ACC112 (cell line): ENCODE results near the gene AGPAT1.
A peak's percentile ranks its signal among the peaks of the same experiment; 100 is the strongest.

ENCODE experiments used
- H2AFZ ChIP-seq: fragments of 200-600 bp; sonication (generic); one replicate; pipeline ENCODE4 v1.6.0; 2017; ENCODE audit warnings: antibody characterized with exemption, low read length; ENCODE audit not compliant: unreplicated experiment
- H3K27ac ChIP-seq: fragments of 200-600 bp; sonication (generic); 2 replicates; pipeline ENCODE4 v1.5.1; 2014; ENCODE audit warnings: low read depth, mild to moderate bottlenecking, antibody characterized with exemption, low read length, moderate library complexity
- H3K27me3 ChIP-seq: fragments of 200-600 bp; sonication (generic); 2 replicates; pipeline ENCODE4 v1.6.1; 2014; ENCODE audit warnings: mild to moderate bottlenecking, antibody characterized with exemption, low read length, moderate library complexity, mixed read lengths; ENCODE audit not compliant: insufficient read depth
- H3K36me3 ChIP-seq: fragments of 200-600 bp; sonication (generic); 2 replicates; pipeline ENCODE4 v1.6.1; 2016; ENCODE audit warnings: mild to moderate bottlenecking, antibody characterized with exemption, low read length, moderate library complexity, mixed read lengths; ENCODE audit not compliant: insufficient read depth
- H3K4me1 ChIP-seq: fragments of 200-600 bp; sonication (generic); one replicate; pipeline ENCODE4 v1.6.1; 2016; ENCODE audit warnings: low read length, mixed read lengths; ENCODE audit not compliant: insufficient read depth, unreplicated experiment, control insufficient read depth
- H3K4me3 ChIP-seq: fragments of 200-600 bp; sonication (generic); 2 replicates; pipeline ENCODE4 v1.5.1; 2014; ENCODE audit warnings: mild to moderate bottlenecking, low read depth, low read length
- H3K79me2 ChIP-seq: fragments of 200-600 bp; sonication (generic); one replicate; pipeline ENCODE4 v1.6.0; 2016; ENCODE audit warnings: low read length; ENCODE audit not compliant: control insufficient read depth, unreplicated experiment, insufficient read depth

Gene AGPAT1

GRCh38 chr6:32184084-32184640 is 8.3 kb upstream of the AGPAT1 start, which contains the start of gene AGER:
Gene AGER (minus strand): TSS chr6:32184253. CDS start chr6:32184222, 31 bp downstream.
- Histone ChIP-seq H3K27me3 (no peaks in the 10 kb centered on the region), H3K4me1 (peaks cover 11% of the 10 kb centered on the region), H3K36me3 (peaks cover 4% of the 10 kb centered on the region; the same call in 1 of the 2 replicates), H3K27ac (peak within 1 kb of the TSS; percentile 64; the same call in 1 of the 2 replicates), H3K79me2 (peaks cover 18% of the 10 kb centered on the region), H3K4me3 (no peak within 1 kb of the TSS), H2AFZ (no peak within 1 kb of the TSS)

GRCh38 chr6:32183483-32184083 is 7.7 kb upstream of the AGPAT1 start:
- peaks cover 11% of the 10 kb centered on the region for H3K4me1 ChIP-seq
- H2AFZ ChIP-seq: no peak overlapping the region
- H3K27ac ChIP-seq: no peak overlapping the region
- H3K79me2 ChIP-seq: peaks cover 18% of the 10 kb centered on the region
- H3K36me3 ChIP-seq: peaks cover 4% of the 10 kb centered on the region; the same call in 1 of the 2 replicates
- no peak overlapping the region for H3K4me3 ChIP-seq
- no peaks in the 10 kb centered on the region for H3K27me3 ChIP-seq

GRCh38 chr6:32183030-32183429 is 7.1 kb upstream of the AGPAT1 start:
- H3K4me3 ChIP-seq: no peak overlapping the region
- no peak overlapping the region for H2AFZ ChIP-seq
- no peak overlapping the region for H3K27ac ChIP-seq
- no peaks in the 10 kb centered on the region for H3K27me3 ChIP-seq
- H3K79me2 ChIP-seq: peaks cover 17% of the 10 kb centered on the region
- peaks cover 4% of the 10 kb centered on the region; the same call in 1 of the 2 replicates for H3K36me3 ChIP-seq
- peaks cover 9% of the 10 kb centered on the region for H3K4me1 ChIP-seq

GRCh38 chr6:32182555-32182981 is 6.7 kb upstream of the AGPAT1 start:
- H2AFZ ChIP-seq: no peak overlapping the region
- no peaks in the 10 kb centered on the region for H3K27me3 ChIP-seq
- H3K79me2 ChIP-seq: peaks cover 13% of the 10 kb centered on the region
- H3K27ac ChIP-seq: no peak overlapping the region
- peaks cover 5% of the 10 kb centered on the region for H3K4me1 ChIP-seq
- H3K4me3 ChIP-seq: no peak overlapping the region
- peaks cover 4% of the 10 kb centered on the region; the same call in 1 of the 2 replicates for H3K36me3 ChIP-seq

- no peaks in the 10 kb centered on the region for H3K27me3 ChIP-seq
- H3K4me3 ChIP-seq: no peak overlapping the region
- H3K79me2 ChIP-seq: peaks cover 12% of the 10 kb centered on the region
- H3K27ac ChIP-seq: no peak overlapping the region
- H3K4me1 ChIP-seq: peaks cover 5% of the 10 kb centered on the region
- H2AFZ ChIP-seq: no peak overlapping the region
- no peaks in the 10 kb centered on the region for H3K36me3 ChIP-seq
Measured at GRCh38 chr6:32181915-32182529, 6.1 kb upstream of the AGPAT1 start.

- H3K36me3 ChIP-seq: no peaks in the 10 kb centered on the region
Measured at GRCh38 chr6:32181148-32181702, 5.3 kb upstream of the AGPAT1 start.

GRCh38 chr6:32179766-32180405 is 4.0 kb upstream of the AGPAT1 start:
- peaks cover 22% of the 10 kb centered on the region for H3K79me2 ChIP-seq
- H3K4me3 ChIP-seq: peak overlapping the region; percentile 96
- no peak overlapping the region for H3K27ac ChIP-seq
- no peak overlapping the region for H2AFZ ChIP-seq
- H3K36me3 ChIP-seq: no peaks in the 10 kb centered on the region
- H3K4me1 ChIP-seq: peaks cover 18% of the 10 kb centered on the region
- no peaks in the 10 kb centered on the region for H3K27me3 ChIP-seq

More at GRCh38 chr6:32181148-32181702, 5.3 kb upstream of the AGPAT1 start:
- no peak overlapping the region for H3K27ac ChIP-seq
- H3K27me3 ChIP-seq: no peaks in the 10 kb centered on the region
- peaks cover 13% of the 10 kb centered on the region for H3K4me1 ChIP-seq
- H2AFZ ChIP-seq: no peak overlapping the region
- no peak overlapping the region for H3K4me3 ChIP-seq
- H3K79me2 ChIP-seq: peaks cover 12% of the 10 kb centered on the region

- no peak overlapping the region for H2AFZ ChIP-seq
- H3K79me2 ChIP-seq: peaks cover 33% of the 10 kb centered on the region
- peaks cover 19% of the 10 kb centered on the region for H3K4me1 ChIP-seq
- peak overlapping the region; percentile 39; the same call in 1 of the 2 replicates for H3K27ac ChIP-seq
- H3K36me3 ChIP-seq: no peaks in the 10 kb centered on the region
- H3K27me3 ChIP-seq: no peaks in the 10 kb centered on the region
- H3K4me3 ChIP-seq: peak overlapping the region; percentile 96
Measured at GRCh38 chr6:32178547-32179440, 2.9 kb upstream of the AGPAT1 start.

- H3K36me3 ChIP-seq: no peaks in the 10 kb centered on the region
- H3K27me3 ChIP-seq: no peaks in the 10 kb centered on the region
- H3K79me2 ChIP-seq: peaks cover 41% of the 10 kb centered on the region
- peak within 1 kb of the TSS; percentile 86 for H2AFZ ChIP-seq
- peak within 1 kb of the TSS; percentile 97 for H3K27ac ChIP-seq
- peak within 1 kb of the TSS; percentile 96 for H3K4me3 ChIP-seq
- peaks cover 19% of the 10 kb centered on the region for H3K4me1 ChIP-seq
Measured at GRCh38 chr6:32177788-32178546, 2.1 kb upstream of the AGPAT1 start, which contains the start of gene RNF5. Gene RNF5 (plus strand): TSS chr6:32178405. CDS start chr6:32178512, 107 bp downstream.
